H9 (cell line): ENCODE measurements around the gene SLC2A2. TPM values are rescaled to one million over a fixed set of nuclear protein-coding genes. Genes with fewer than 3 reads are reported as not detected.

Experiments used
- DNase-seq: peaks from one replicate; pipeline ENCODE4 v3.0.0-alpha.2; 2017
- H2AFZ ChIP-seq: one replicate; pipeline ENCODE4 v1.6.1; 2013; ENCODE audit warnings: mild to moderate bottlenecking, low read length, control low read depth, moderate library complexity
- H2AK5ac ChIP-seq: 2 replicates; pipeline ENCODE4 v1.6.1; 2013; ENCODE audit warnings: low read length, control low read depth, mixed read lengths; ENCODE audit not compliant: insufficient read length
- H2BK120ac ChIP-seq: one replicate; pipeline ENCODE4 v1.6.1; 2013; ENCODE audit warnings: low read depth, mild to moderate bottlenecking, low read length, control low read depth, inconsistent platforms; ENCODE audit not compliant: poor library complexity, severe bottlenecking
- H2BK12ac ChIP-seq: 2 replicates; pipeline ENCODE4 v1.6.1; 2013; ENCODE audit warnings: low read length, control low read depth, mixed read lengths, low read depth; ENCODE audit not compliant: insufficient read length
- H2BK15ac ChIP-seq: 2 replicates; pipeline ENCODE4 v1.6.1; 2013; ENCODE audit warnings: low read depth, low read length, control low read depth
- H2BK20ac ChIP-seq: one replicate; pipeline ENCODE4 v1.6.1; 2013; ENCODE audit warnings: low read depth, mild to moderate bottlenecking, low read length, control low read depth, inconsistent platforms; ENCODE audit not compliant: poor library complexity, severe bottlenecking
- H2BK5ac ChIP-seq: 2 replicates; pipeline ENCODE4 v1.6.1; 2013; ENCODE audit warnings: low read length, control low read depth, mixed read lengths; ENCODE audit not compliant: insufficient read length
- H3K14ac ChIP-seq: 2 replicates; pipeline ENCODE4 v1.6.1; 2013; ENCODE audit warnings: low read length, control low read depth; ENCODE audit not compliant: insufficient read depth
- H3K18ac ChIP-seq: 2 replicates; pipeline ENCODE4 v1.6.1; 2013; ENCODE audit warnings: low read depth, mild to moderate bottlenecking, mixed read lengths, low read length, control low read depth; ENCODE audit not compliant: insufficient read length
- H3K23ac ChIP-seq: 2 replicates; pipeline ENCODE4 v1.6.1; 2013; ENCODE audit warnings: low read length, control low read depth, mixed read lengths, low read depth; ENCODE audit not compliant: insufficient read length
- H3K23me2 ChIP-seq: 2 replicates; pipeline ENCODE4 v1.6.1; 2013; ENCODE audit warnings: low read depth, mild to moderate bottlenecking, mixed read lengths, low read length, control low read depth; ENCODE audit not compliant: insufficient read length, poor library complexity, severe bottlenecking
- H3K27ac ChIP-seq: 2 replicates; pipeline ENCODE4 v1.5.1; 2013; ENCODE audit warnings: low read length, control low read depth, mixed read lengths, low read depth; ENCODE audit not compliant: insufficient read length
- H3K27me3 ChIP-seq: 2 replicates; pipeline ENCODE4 v1.6.1; 2013; ENCODE audit warnings: low read length, control low read depth, inconsistent platforms; ENCODE audit not compliant: insufficient read depth
- H3K4ac ChIP-seq: 2 replicates; pipeline ENCODE4 v1.6.1; 2013; ENCODE audit warnings: low read depth, mild to moderate bottlenecking, control low read depth, inconsistent platforms, low read length, moderate library complexity
- H3K4me1 ChIP-seq: 2 replicates; pipeline ENCODE4 v1.6.1; 2013; ENCODE audit warnings: low read length, control low read depth, inconsistent platforms; ENCODE audit not compliant: insufficient read depth
- H3K4me2 ChIP-seq: 2 replicates; pipeline ENCODE4 v1.6.1; 2013; ENCODE audit warnings: low read length, control low read depth, mixed read lengths; ENCODE audit not compliant: insufficient read length, insufficient read depth
- H3K56ac ChIP-seq: 2 replicates; pipeline ENCODE4 v1.6.1; 2013; ENCODE audit warnings: low read depth, mild to moderate bottlenecking, mixed read lengths, low read length, control low read depth; ENCODE audit not compliant: insufficient read length
- H3K79me1 ChIP-seq: 2 replicates; pipeline ENCODE4 v1.6.1; 2013; ENCODE audit warnings: low read depth, mild to moderate bottlenecking, moderate library complexity, low read length, control low read depth, inconsistent platforms; ENCODE audit not compliant: insufficient read depth, poor library complexity, severe bottlenecking
- H3K79me2 ChIP-seq: 2 replicates; pipeline ENCODE4 v1.6.1; 2013; ENCODE audit warnings: low read length, control low read depth, inconsistent platforms; ENCODE audit not compliant: insufficient read depth
- H3K9ac ChIP-seq: 2 replicates; pipeline ENCODE4 v1.6.1; 2013; ENCODE audit warnings: low read length, control low read depth, mixed read lengths; ENCODE audit not compliant: insufficient read length; ENCODE audit errors: extremely low read depth
- H3K9me3 ChIP-seq: one replicate; pipeline ENCODE4 v1.6.1; 2013; ENCODE audit warnings: low read depth, low read length, inconsistent platforms; ENCODE audit not compliant: control insufficient read depth
- H3T11ph ChIP-seq: one replicate; pipeline ENCODE4 v1.6.1; 2013; ENCODE audit warnings: mild to moderate bottlenecking, low read length, control low read depth, inconsistent platforms
- H4K20me1 ChIP-seq: one replicate; pipeline ENCODE4 v1.6.1; 2013; ENCODE audit not compliant: control insufficient read depth, insufficient read length, insufficient read depth
- H4K5ac ChIP-seq: 2 replicates; pipeline ENCODE4 v1.6.1; 2013; ENCODE audit warnings: low read depth, mild to moderate bottlenecking, mixed read lengths, low read length, control low read depth; ENCODE audit not compliant: insufficient read length
- H4K8ac ChIP-seq: replicated peaks from 2 replicates; pipeline ENCODE4 v1.6.1; 2013; ENCODE audit warnings: low read length, control low read depth, mixed read lengths, low read depth; ENCODE audit not compliant: insufficient read length
- H4K91ac ChIP-seq: 2 replicates; pipeline ENCODE4 v1.6.1; 2013; ENCODE audit warnings: low read depth, mild to moderate bottlenecking, moderate library complexity, mixed read lengths, low read length, control low read depth; ENCODE audit not compliant: insufficient read length
- H3K27ac Mint-ChIP-seq, 3 experiments: 2 replicates in 2 of 3; 3 replicates in 1 of 3; pipeline ENCODE4 v1.8.0; 2020 to 2021; ENCODE audit warnings: mixed read lengths in 3 of 3, mild to moderate bottlenecking in 1 of 3, moderate library complexity in 1 of 3
- H3K27me3 Mint-ChIP-seq: 2 replicates; pipeline ENCODE4 v1.8.0; 2021; ENCODE audit warnings: low read depth, mild to moderate bottlenecking, moderate library complexity, mixed read lengths
- H3K36me3 Mint-ChIP-seq, 3 experiments: 2 replicates in 2 of 3; 3 replicates in 1 of 3; pipeline ENCODE4 v1.8.0; 2020 to 2021; ENCODE audit warnings: low read depth in 3 of 3, mixed read lengths in 3 of 3; ENCODE audit not compliant: insufficient read depth in 1 of 3
- H3K4me1 Mint-ChIP-seq, 2 experiments: 2 replicates each; pipeline ENCODE4 v1.8.0; 2020; ENCODE audit warnings: mixed read lengths in 2 of 2
- H3K4me3 Mint-ChIP-seq, 2 experiments: 2 replicates in 1 of 2; 3 replicates in 1 of 2; pipeline ENCODE4 v1.8.0; 2020 to 2021; ENCODE audit warnings: mild to moderate bottlenecking in 2 of 2, mixed read lengths in 2 of 2, moderate library complexity in 1 of 2
- H3K9me3 Mint-ChIP-seq, 2 experiments: 2 replicates in 1 of 2; 3 replicates in 1 of 2; pipeline ENCODE4 v1.8.0; 2020; ENCODE audit warnings: mild to moderate bottlenecking in 2 of 2, mixed read lengths in 2 of 2, moderate library complexity in 1 of 2
- CTCF ChIP-seq: fragments of 200-600 bp; sonication (generic); conservative IDR thresholded peaks from 3 replicates; pipeline ENCODE4 v1.8.0; 2021; ENCODE audit warnings: antibody characterized with exemption, mild to moderate bottlenecking
- WGBS: extraction: QIAGEN DNeasy Blood & Tissue Kit; methylation state at CpG from one replicate; pipeline ENCODE4 v1.1.7; 2013; ENCODE audit warnings: missing lambda C conversion rate, low lambda C conversion rate, mixed read lengths; ENCODE audit not compliant: insufficient read length; ENCODE audit errors: extremely low coverage; 5-methylcytosine and 5-hydroxymethylcytosine counted together
- total RNA-seq: library from RNA; stranded (reverse); gene quantifications from 2 replicates; pipeline ENCODE4 v1.2.1, GENCODE V29; 2021

SLC2A2 gene
- total RNA-seq, 1 experiment from 2014 or later = not detected

- Histone ChIP-seq H3K23me2 (no peaks in the 10 kb centered on the region), H2AK5ac (no peak overlapping the region), H2BK5ac (no peak overlapping the region), H4K8ac (no peak overlapping the region), H3K27ac (no peak overlapping the region), H3K56ac (no peak overlapping the region), H2AFZ (no peak overlapping the region), H3K9me3 (no peaks in the 10 kb centered on the region), H4K5ac (no peak overlapping the region), H2BK12ac (no peak overlapping the region), H3K23ac (no peak overlapping the region), H3K27me3 (no peaks in the 10 kb centered on the region), H3K4ac (no peak overlapping the region), H2BK15ac (no peak overlapping the region), H4K20me1 (no peaks in the 10 kb centered on the region), H3K4me2 (no peak overlapping the region), H3K18ac (no peak overlapping the region), H2BK120ac (no peak overlapping the region), H3K79me2 (no peaks in the 10 kb centered on the region), H2BK20ac (no peak overlapping the region), H3K4me1 (peaks cover 5% of the 10 kb centered on the region; the same call in 1 of the 2 replicates), H3K14ac (no peak overlapping the region), H3K9ac (no peak overlapping the region), H3K79me1 (no peaks in the 10 kb centered on the region), H3T11ph (no peak overlapping the region), H4K91ac (no peak overlapping the region)
- Mint-ChIP-seq H3K4me3 (no peak overlapping the region), H3K27ac (no peak overlapping the region), H3K36me3 (peaks cover 0 to 5% (median 4%) of the 10 kb centered on the region in 3 experiments; a peak in 3 of 7 replicates), H3K27me3 (no peaks in the 10 kb centered on the region), H3K9me3 (no peaks in the 10 kb centered on the region), H3K4me1 (peaks cover 13 to 18% of the 10 kb centered on the region in 2 experiments)
- TF ChIP-seq CTCF = no peak
- no CpG with 5 or more reads among the region's 3 CpGs for WGBS
- DNase-seq = no peak
These were observed 33.5 kb upstream of the SLC2A2 start for GRCh38 chr3:171059978-171060377.
